ENCODE results near the gene KLK13. TPM values are rescaled to one million over a fixed set of nuclear protein-coding genes. Genes with fewer than 3 reads are reported as not detected.

Gene KLK13
- polyA plus RNA-seq, 1 of the 3 experiments (the other 2 are of a cell fraction) = not detected

DNA sequence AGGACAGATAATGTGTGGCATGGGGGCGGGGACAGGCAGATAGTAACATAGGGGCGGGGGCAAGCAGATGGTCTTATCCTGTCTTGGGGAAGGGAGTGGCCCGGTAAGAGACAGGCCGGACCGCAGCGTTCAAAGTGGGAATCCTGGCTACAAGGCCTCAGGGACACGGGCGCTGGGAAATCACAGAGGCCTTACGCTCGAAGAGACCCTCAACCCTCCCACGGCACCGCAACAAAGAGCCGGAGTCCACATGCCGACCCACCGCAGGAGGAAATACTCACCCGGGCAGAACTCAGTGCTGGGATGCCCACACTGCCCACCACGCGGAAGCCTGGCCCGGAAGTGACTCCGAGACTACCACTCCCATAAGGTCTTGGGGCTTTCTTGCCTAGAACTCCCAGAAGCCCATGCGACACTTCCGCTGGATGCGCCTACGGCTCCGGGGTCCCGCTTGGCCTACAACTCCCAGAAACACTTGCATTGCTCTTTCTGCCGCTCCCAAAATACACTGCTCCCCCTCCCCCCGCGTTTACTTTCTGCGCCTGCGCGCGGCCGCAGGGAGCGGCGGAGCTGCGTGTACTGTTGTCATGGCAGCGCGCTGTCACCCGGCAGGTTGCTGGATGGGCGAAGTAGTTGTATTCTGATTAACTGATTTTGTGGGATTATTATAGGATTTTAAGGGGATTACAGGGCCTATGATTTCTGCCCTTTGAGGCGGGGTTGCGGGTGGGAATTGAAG is 43.3 kb upstream of the KLK13 start, which contains the start of gene CTU1:
CTU1 (minus strand) TSS at position 344 of the 739 bp plus-strand sequence. CDS start 3,840 bp downstream, outside the sequence.
- Histone ChIP-seq H3F3A (replicated peaks; ENCODE audit: insufficient read depth) (no peaks in the 10 kb centered on the region), H3K9ac (peak within 1 kb of the TSS; percentile 73), H3K4me2 (peak within 1 kb of the TSS; percentile 91), H3K4me1 (ENCODE audit: control insufficient read depth in 1 of 2, insufficient read depth in 2 of 2, low read depth in 1 of 2, low read length in 1 of 2) (peaks cover 0 to 12% of the 10 kb centered on the region in 2 experiments; a peak in 2 of 4 replicates), H3K27ac (ENCODE audit: low read depth in 2 of 2, low read length in 1 of 2) (peak within 1 kb of the TSS; percentile 46 to 68), H3K27me3 (ENCODE audit: insufficient read depth) (peaks cover 14% of the 10 kb centered on the region; the same call in 1 of the 2 replicates), H3K4me3 (ENCODE audit: low read depth in 2 of 2, low read length in 1 of 2) (peak within 1 kb of the TSS; percentile 71 to 89), H4K20me1 (ENCODE audit: insufficient read depth) (no peaks in the 10 kb centered on the region), H3K9me2 (no peaks in the 10 kb centered on the region), H3K79me2 (ENCODE audit: insufficient read depth) (peaks cover 33% of the 10 kb centered on the region), H3K9me3 (no peaks in the 10 kb centered on the region), H3K36me3 (replicated peaks in 1 of 2; ENCODE audit: control insufficient read depth in 1 of 2, insufficient read depth in 2 of 2, low read length in 1 of 2) (peaks cover 0 to 11% of the 10 kb centered on the region in 2 experiments), H2AFZ (ENCODE audit: low read depth) (peak within 1 kb of the TSS; percentile 92)
- WGBS (ENCODE audit: low lambda C conversion rate) = 2% methylated on average over 25 of the region's 43 CpGs
- DNase-seq = peak; percentile 94
- ChIA-PET POLR2A (no interaction called here), CTCF (interaction anchor here (0.9 kb wide), 1 partner anchor 12 kb away, joined by 3 read pairs; no protein-coding TSS in a partner anchor)
- TF ChIP-seq, protein P1, sequence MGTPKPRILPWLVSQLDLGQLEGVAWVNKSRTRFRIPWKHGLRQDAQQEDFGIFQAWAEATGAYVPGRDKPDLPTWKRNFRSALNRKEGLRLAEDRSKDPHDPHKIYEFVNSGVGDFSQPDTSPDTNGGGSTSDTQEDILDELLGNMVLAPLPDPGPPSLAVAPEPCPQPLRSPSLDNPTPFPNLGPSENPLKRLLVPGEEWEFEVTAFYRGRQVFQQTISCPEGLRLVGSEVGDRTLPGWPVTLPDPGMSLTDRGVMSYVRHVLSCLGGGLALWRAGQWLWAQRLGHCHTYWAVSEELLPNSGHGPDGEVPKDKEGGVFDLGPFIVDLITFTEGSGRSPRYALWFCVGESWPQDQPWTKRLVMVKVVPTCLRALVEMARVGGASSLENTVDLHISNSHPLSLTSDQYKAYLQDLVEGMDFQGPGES (IDR thresholded peaks at IDR 0.05; ENCODE audit: low read depth, low read length) = no peak
- TF ChIP-seq SMC3 (IDR thresholded peaks at IDR 0.05; ENCODE audit: low read depth, low read length) (no peak), ELF1 (IDR thresholded peaks at IDR 0.05) (peak; percentile 98), TCF12 (IDR thresholded peaks at IDR 0.05) (peak; percentile 35; the same call in 1 of the 2 replicates), GABPA (IDR thresholded peaks at IDR 0.05; ENCODE audit: low read depth) (peak; percentile 95), FOXM1 (IDR thresholded peaks at IDR 0.05; ENCODE audit: low read depth) (no peak), RFX5 (IDR thresholded peaks at IDR 0.05; ENCODE audit: low read length) (peak; percentile 96), POLR2AphosphoS5 (IDR thresholded peaks at IDR 0.05; ENCODE audit: low read depth, low read length) (peak; percentile 85), MXI1 (IDR thresholded peaks at IDR 0.05; ENCODE audit: low read depth, low read length) (peak; percentile 97), CHD2 (IDR thresholded peaks at IDR 0.05; ENCODE audit: low read length, partially characterized antibody) (peak; percentile 92), RXRA (IDR thresholded peaks at IDR 0.05; ENCODE audit: borderline replicate concordance, low read depth) (no peak), MEF2A (IDR thresholded peaks at IDR 0.05; ENCODE audit: borderline replicate concordance, low read depth) (no peak), SIN3A (IDR thresholded peaks at IDR 0.05; ENCODE audit: borderline replicate concordance, low read depth, low read length) (peak; percentile 48), RCOR1 (IDR thresholded peaks at IDR 0.05; ENCODE audit: low read length) (no peak), NRF1 (IDR thresholded peaks at IDR 0.05; ENCODE audit: low read depth, low read length) (peak; percentile 80), TAF1 (IDR thresholded peaks at IDR 0.05; ENCODE audit: borderline replicate concordance, low read depth, low read length) (peak; percentile 70; the same call in 1 of the 2 replicates), YY1 (IDR thresholded peaks at IDR 0.05; ENCODE audit: low read depth) (peak; percentile 63; the same call in 1 of the 2 replicates)
- TF ChIP-seq, protein P2, sequence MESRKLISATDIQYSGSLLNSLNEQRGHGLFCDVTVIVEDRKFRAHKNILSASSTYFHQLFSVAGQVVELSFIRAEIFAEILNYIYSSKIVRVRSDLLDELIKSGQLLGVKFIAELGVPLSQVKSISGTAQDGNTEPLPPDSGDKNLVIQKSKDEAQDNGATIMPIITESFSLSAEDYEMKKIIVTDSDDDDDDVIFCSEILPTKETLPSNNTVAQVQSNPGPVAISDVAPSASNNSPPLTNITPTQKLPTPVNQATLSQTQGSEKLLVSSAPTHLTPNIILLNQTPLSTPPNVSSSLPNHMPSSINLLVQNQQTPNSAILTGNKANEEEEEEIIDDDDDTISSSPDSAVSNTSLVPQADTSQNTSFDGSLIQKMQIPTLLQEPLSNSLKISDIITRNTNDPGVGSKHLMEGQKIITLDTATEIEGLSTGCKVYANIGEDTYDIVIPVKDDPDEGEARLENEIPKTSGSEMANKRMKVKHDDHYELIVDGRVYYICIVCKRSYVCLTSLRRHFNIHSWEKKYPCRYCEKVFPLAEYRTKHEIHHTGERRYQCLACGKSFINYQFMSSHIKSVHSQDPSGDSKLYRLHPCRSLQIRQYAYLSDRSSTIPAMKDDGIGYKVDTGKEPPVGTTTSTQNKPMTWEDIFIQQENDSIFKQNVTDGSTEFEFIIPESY (IDR thresholded peaks at IDR 0.05; ENCODE audit: borderline replicate concordance, low read depth) = 0 out of 2 replicates have a peak, but pooled peaks have one; percentile 34
- TF ChIP-seq, protein P3, sequence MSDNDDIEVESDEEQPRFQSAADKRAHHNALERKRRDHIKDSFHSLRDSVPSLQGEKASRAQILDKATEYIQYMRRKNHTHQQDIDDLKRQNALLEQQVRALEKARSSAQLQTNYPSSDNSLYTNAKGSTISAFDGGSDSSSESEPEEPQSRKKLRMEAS (IDR thresholded peaks at IDR 0.05; ENCODE audit: low read depth) = peak; percentile 97
- TF ChIP-seq, protein P4, sequence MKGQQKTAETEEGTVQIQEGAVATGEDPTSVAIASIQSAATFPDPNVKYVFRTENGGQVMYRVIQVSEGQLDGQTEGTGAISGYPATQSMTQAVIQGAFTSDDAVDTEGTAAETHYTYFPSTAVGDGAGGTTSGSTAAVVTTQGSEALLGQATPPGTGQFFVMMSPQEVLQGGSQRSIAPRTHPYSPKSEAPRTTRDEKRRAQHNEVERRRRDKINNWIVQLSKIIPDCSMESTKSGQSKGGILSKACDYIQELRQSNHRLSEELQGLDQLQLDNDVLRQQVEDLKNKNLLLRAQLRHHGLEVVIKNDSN (IDR thresholded peaks at IDR 0.05; ENCODE audit: borderline replicate concordance, low read depth) = 0 out of 2 replicates have a peak, but pooled peaks have one; percentile 10
- TF ChIP-seq, protein P5, sequence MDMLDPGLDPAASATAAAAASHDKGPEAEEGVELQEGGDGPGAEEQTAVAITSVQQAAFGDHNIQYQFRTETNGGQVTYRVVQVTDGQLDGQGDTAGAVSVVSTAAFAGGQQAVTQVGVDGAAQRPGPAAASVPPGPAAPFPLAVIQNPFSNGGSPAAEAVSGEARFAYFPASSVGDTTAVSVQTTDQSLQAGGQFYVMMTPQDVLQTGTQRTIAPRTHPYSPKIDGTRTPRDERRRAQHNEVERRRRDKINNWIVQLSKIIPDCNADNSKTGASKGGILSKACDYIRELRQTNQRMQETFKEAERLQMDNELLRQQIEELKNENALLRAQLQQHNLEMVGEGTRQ (IDR thresholded peaks at IDR 0.05; ENCODE audit: borderline replicate concordance, low read depth, low read length) = no peak

Measured in SK-N-SH (cell line).